Kidney tubule cell (primary cell): ENCODE data around the gene UBL4A.
"Not testable (repeated sequence)": the region's sequence is repeated elsewhere in the genome, so short reads cannot be mapped to it uniquely, and the experiment has no call there.

Experiments used
- DNase-seq: peaks from one replicate; pipeline ENCODE4 v3.0.0-alpha.2; 2018; ENCODE audit warnings: low spot score

UBL4A gene

GRCh38 chrX:154508384-154508745 lies 21.9 kb upstream of the UBL4A start:
- no peak for DNase-seq

GRCh38 chrX:154507673-154508383 lies 21.4 kb upstream of the UBL4A start:
- DNase-seq: no peak

- no peak for DNase-seq
These were observed 20.3 kb upstream of the UBL4A start for GRCh38 chrX:154506483-154507332.

GRCh38 chrX:154505734-154506133 lies 19.3 kb upstream of the UBL4A start:
- peak; percentile 42 for DNase-seq

GRCh38 chrX:154502989-154503388 lies 16.6 kb upstream of the UBL4A start:
- DNase-seq: no peak

GRCh38 chrX:154502098-154502497 lies 15.7 kb upstream of the UBL4A start:
- no peak for DNase-seq

GRCh38 chrX:154501423-154501822 lies 15.0 kb upstream of the UBL4A start:
- DNase-seq: not testable (repeated sequence)

GRCh38 chrX:154496591-154497137 lies 10.2 kb upstream of the UBL4A start:
- DNase-seq: not testable (repeated sequence)

- DNase-seq: no peak
These were observed 9.1 kb upstream of the UBL4A start for GRCh38 chrX:154495472-154495922.

GRCh38 chrX:154494715-154495114 lies 8.3 kb upstream of the UBL4A start:
- DNase-seq: no peak

- DNase-seq: peak; percentile 94
These were observed 4.1 kb upstream of the UBL4A start, which contains the start of gene SLC10A3 for GRCh38 chrX:154490414-154491083. Gene SLC10A3, minus strand, starts transcription at chrX:154490629. Its CDS starts 1,689 bp downstream, at chrX:154488940.

- peak; percentile 53 for DNase-seq
These were observed 3.6 kb upstream of the UBL4A start for GRCh38 chrX:154490021-154490413.

GRCh38 chrX:154489182-154489581 lies 2.8 kb upstream of the UBL4A start:
- DNase-seq: no peak

- DNase-seq: no peak
These were observed 2.1 kb upstream of the UBL4A start for GRCh38 chrX:154488336-154489075.

- DNase-seq: no peak
These were observed 1.3 kb upstream of the UBL4A start for GRCh38 chrX:154487518-154488290.

- DNase-seq: peak; percentile 12
These were observed 391 bp downstream of the UBL4A start for GRCh38 chrX:154486052-154486395.

- no peak for DNase-seq
These were observed 1.0 kb downstream of the UBL4A start for GRCh38 chrX:154485150-154486051.

GRCh38 chrX:154484255-154485149 lies 1.9 kb downstream of the UBL4A start:
- DNase-seq: peak; percentile 31

- DNase-seq: no peak
These were observed 3.1 kb downstream of the UBL4A start for GRCh38 chrX:154483325-154483724.
